Activated CD8-positive, alpha-beta T cell treated with anti-CD3 and anti-CD28 coated beads for 36 hours (primary cell): ENCODE measurements around the gene KIF26A. TPM values are rescaled to one million over a fixed set of nuclear protein-coding genes. Genes with fewer than 3 reads are reported as not detected.

Experiments
- ATAC-seq: fragments of 200-7000 bp; cut with Tn5 transposase; one replicate; pipeline ENCODE4 v1.10.0; 2021; ENCODE audit warnings: mild to moderate bottlenecking, moderate library complexity
- CTCF ChIA-PET: fragments of 350-600 bp; sonication (Branson Sonifier 250); formaldehyde crosslinking; loops from one replicate; lab custom pipeline; 2021; ENCODE audit warnings: antibody characterized with exemption; lab: Charles Lee
- POLR2A ChIA-PET: fragments of 350-600 bp; sonication (Branson Sonifier 250); formaldehyde crosslinking; loops from one replicate; lab custom pipeline; 2021; ENCODE audit warnings: antibody characterized with exemption; lab: Charles Lee
- DNase-seq: peaks from one replicate; pipeline ENCODE4 v3.0.0-alpha.2; 2020
- H3K27ac Mint-ChIP-seq: one replicate; pipeline ENCODE4 v1.8.0; 2021; ENCODE audit warnings: mild to moderate bottlenecking, mixed read lengths
- H3K27me3 Mint-ChIP-seq: one replicate; pipeline ENCODE4 v1.8.0; 2021; ENCODE audit warnings: mixed read lengths
- H3K36me3 Mint-ChIP-seq: one replicate; pipeline ENCODE4 v1.8.0; 2021; ENCODE audit warnings: low read depth, mixed read lengths
- H3K4me1 Mint-ChIP-seq: one replicate; pipeline ENCODE4 v1.8.0; 2021; ENCODE audit warnings: low read depth, mixed read lengths
- H3K4me3 Mint-ChIP-seq: one replicate; pipeline ENCODE4 v1.8.0; 2021; ENCODE audit warnings: mild to moderate bottlenecking, moderate library complexity, mixed read lengths
- H3K9me3 Mint-ChIP-seq: one replicate; pipeline ENCODE4 v1.8.0; 2021; ENCODE audit warnings: mixed read lengths
- CTCF ChIP-seq: fragments of 200-600 bp; IDR thresholded peaks from one replicate; pipeline ENCODE4 v1.8.0; 2022; ENCODE audit warnings: antibody characterized with exemption, mild to moderate bottlenecking
- intact Hi-C: fragments of 100-400 bp; cut with micrococcal nuclease; formaldehyde crosslinking; loops from one replicate; pipeline ENCODE4 v1.10.0; 2022
- total RNA-seq, 2 experiments: library from RNA; stranded (reverse); gene quantifications; one replicate each; pipeline ENCODE4 v1.2.3, GENCODE V29; 2021

KIF26A gene
- total RNA-seq, 2 experiments from 2014 or later: 0.59 to 0.65 TPM

DNA sequence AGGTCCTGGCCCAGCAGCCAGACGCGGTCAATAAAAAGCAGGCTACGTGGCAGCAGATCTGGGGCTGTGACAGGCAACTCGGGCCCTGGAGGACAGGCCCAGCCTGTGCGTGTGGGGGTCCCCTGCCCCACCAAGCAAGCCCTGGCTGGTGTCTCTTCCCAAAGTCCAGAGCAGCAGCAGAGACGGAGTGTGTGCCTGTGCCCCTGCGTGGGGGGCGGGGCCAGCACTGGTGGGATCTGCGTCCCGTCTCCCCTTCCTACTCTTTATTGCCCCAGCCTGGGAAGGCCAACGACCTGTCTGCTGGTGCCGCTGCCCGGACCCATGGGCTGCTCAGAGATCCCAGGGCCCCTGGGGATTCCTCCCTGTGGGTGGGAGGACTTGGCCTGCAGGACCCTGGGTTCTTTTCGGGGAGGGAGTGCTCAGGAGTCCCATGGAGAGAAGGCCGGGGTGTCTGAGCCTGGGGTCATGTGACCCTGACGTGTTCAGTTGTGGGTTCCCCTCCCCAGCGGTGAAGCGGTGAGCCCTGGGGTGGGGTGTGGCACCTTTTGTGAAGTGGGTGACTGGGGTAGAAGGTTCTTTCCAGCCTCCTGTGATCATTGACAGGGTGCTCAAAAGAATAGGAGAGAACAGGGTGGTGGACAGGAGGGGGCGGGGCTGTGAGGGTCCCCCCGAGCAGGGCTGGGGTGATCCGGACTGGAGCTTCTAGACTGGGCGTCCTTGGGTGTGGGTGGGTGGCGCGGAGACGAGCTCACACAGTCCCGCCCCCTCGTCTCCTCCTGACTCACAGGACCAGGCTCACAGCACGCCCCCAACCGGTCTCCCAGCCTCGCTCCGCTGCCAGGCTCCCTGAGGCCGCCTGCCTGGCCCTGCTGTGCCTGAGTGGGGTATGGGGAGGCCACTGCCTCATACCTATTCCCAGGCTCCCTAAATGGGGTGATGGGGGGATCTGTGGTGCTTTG is 30.5 kb upstream of the KIF26A start:
- Mint-ChIP-seq H3K9me3 (no peaks in the 10 kb centered on the region), H3K4me3 (no peak overlapping the region), H3K4me1 (no peaks in the 10 kb centered on the region), H3K27ac (no peak overlapping the region), H3K36me3 (no peaks in the 10 kb centered on the region), H3K27me3 (no peaks in the 10 kb centered on the region)
- DNase-seq (no peak), ATAC-seq (no peak)
- intact Hi-C loops: no loop called here
- ChIA-PET POLR2A (no interaction called here), CTCF (interaction anchor here (1.5 kb wide), 1 partner anchor 30 kb away, joined by 4 read pairs; no protein-coding TSS in a partner anchor)
- no peak for TF ChIP-seq CTCF

GRCh38 chr14:104108570-104109541 is 29.5 kb upstream of the KIF26A start:
- ChIA-PET POLR2A (no interaction called here), CTCF (interaction anchor here (1.5 kb wide), 1 partner anchor 31 kb away, joined by 4 read pairs; no protein-coding TSS in a partner anchor)
- TF ChIP-seq CTCF: no peak
- H3K9me3 Mint-ChIP-seq: no peaks in the 10 kb centered on the region
- H3K27ac Mint-ChIP-seq: no peak overlapping the region
- no peak for ATAC-seq
- H3K36me3 Mint-ChIP-seq: no peaks in the 10 kb centered on the region
- H3K4me1 Mint-ChIP-seq: no peaks in the 10 kb centered on the region
- intact Hi-C loops: no loop called here
- DNase-seq: no peak
- H3K4me3 Mint-ChIP-seq: no peak overlapping the region
- H3K27me3 Mint-ChIP-seq: no peaks in the 10 kb centered on the region

- POLR2A ChIA-PET: no interaction called here
- no peak for DNase-seq
- Mint-ChIP-seq H3K27ac (no peak overlapping the region), H3K4me1 (no peaks in the 10 kb centered on the region), H3K36me3 (no peaks in the 10 kb centered on the region), H3K4me3 (no peak overlapping the region), H3K27me3 (peaks cover 2% of the 10 kb centered on the region), H3K9me3 (no peaks in the 10 kb centered on the region)
- intact Hi-C loops: no loop called here
- TF ChIP-seq CTCF: no peak
- CTCF ChIA-PET: interaction anchor here (1.5 kb wide), 1 partner anchor 32 kb away, joined by 4 read pairs; no protein-coding TSS in a partner anchor
- ATAC-seq: no peak
Observed at GRCh38 chr14:104109731-104110361, 28.5 kb upstream of the KIF26A start.

- H3K27ac Mint-ChIP-seq: no peak overlapping the region
- ATAC-seq: no peak
- H3K9me3 Mint-ChIP-seq: no peaks in the 10 kb centered on the region
- POLR2A ChIA-PET: no interaction called here
- H3K27me3 Mint-ChIP-seq: peaks cover 4% of the 10 kb centered on the region
- no peaks in the 10 kb centered on the region for H3K36me3 Mint-ChIP-seq
- intact Hi-C loops: no loop called here
- CTCF ChIA-PET: no interaction called here
- DNase-seq: no peak
- TF ChIP-seq CTCF: no peak
- H3K4me3 Mint-ChIP-seq: no peak overlapping the region
- H3K4me1 Mint-ChIP-seq: no peaks in the 10 kb centered on the region
Observed at GRCh38 chr14:104110491-104111209, 27.7 kb upstream of the KIF26A start.
